Loucy (cell line): ENCODE data around the gene PDE8A.
"Not testable (repeated sequence)": the region's sequence is repeated elsewhere in the genome, so short reads cannot be mapped to it uniquely, and the experiment has no call there.

ENCODE experiments used
- H2AFZ ChIP-seq: fragments of 200-600 bp; sonication (generic); 2 replicates; pipeline ENCODE4 v1.6.0; 2016; ENCODE audit warnings: antibody characterized with exemption, mild to moderate bottlenecking, low read length, moderate library complexity
- H3F3A ChIP-seq: fragments of 200-600 bp; 2 replicates; pipeline ENCODE4 v1.6.0; 2016; ENCODE audit warnings: antibody characterized with exemption, low read depth, mild to moderate bottlenecking
- H3K27me3 ChIP-seq: fragments of 200-600 bp; sonication (generic); 2 replicates; pipeline ENCODE4 v1.6.1; 2014; ENCODE audit warnings: low read length, mild to moderate bottlenecking; ENCODE audit not compliant: insufficient read depth, poor library complexity, severe bottlenecking
- H3K36me3 ChIP-seq: fragments of 200-600 bp; sonication (generic); 2 replicates; pipeline ENCODE4 v1.6.1; 2016; ENCODE audit warnings: low read length; ENCODE audit not compliant: insufficient read depth
- H3K4me1 ChIP-seq: fragments of 200-600 bp; sonication (generic); 2 replicates; pipeline ENCODE4 v1.5.1; 2014; ENCODE audit warnings: low read length, mild to moderate bottlenecking; ENCODE audit not compliant: insufficient read depth, poor library complexity, severe bottlenecking
- H3K4me2 ChIP-seq: fragments of 200-600 bp; sonication (generic); 2 replicates; pipeline ENCODE4 v1.6.0; 2014; ENCODE audit warnings: antibody characterized with exemption, low read length, low read depth, mild to moderate bottlenecking; ENCODE audit not compliant: poor library complexity, severe bottlenecking
- H3K4me3 ChIP-seq: fragments of 200-600 bp; sonication (generic); 2 replicates; pipeline ENCODE4 v1.5.1; 2014; ENCODE audit warnings: low read length, mild to moderate bottlenecking, mixed read lengths; ENCODE audit not compliant: poor library complexity, severe bottlenecking
- H3K79me2 ChIP-seq: fragments of 200-600 bp; sonication (generic); 2 replicates; pipeline ENCODE4 v1.6.1; 2014; ENCODE audit warnings: low read length; ENCODE audit not compliant: insufficient read depth
- H3K9ac ChIP-seq: fragments of 200-600 bp; sonication (generic); 2 replicates; pipeline ENCODE4 v1.6.0; 2014; ENCODE audit warnings: mild to moderate bottlenecking, low read depth, low read length, moderate library complexity; ENCODE audit not compliant: poor library complexity, severe bottlenecking
- H3K9me2 ChIP-seq: fragments of 200-600 bp; sonication (generic); replicated peaks from 2 replicates; pipeline ENCODE4 v1.6.1; 2016; ENCODE audit warnings: low read depth, low read length, mixed read lengths
- H3K9me3 ChIP-seq: fragments of 200-600 bp; sonication (generic); 2 replicates; pipeline ENCODE4 v1.6.1; 2014; ENCODE audit warnings: mild to moderate bottlenecking, antibody characterized with exemption, low read length, low read depth; ENCODE audit not compliant: insufficient read depth
- H4K20me1 ChIP-seq: fragments of 200-600 bp; sonication (generic); 2 replicates; pipeline ENCODE4 v1.6.0; 2014; ENCODE audit warnings: antibody characterized with exemption, low read length, mild to moderate bottlenecking; ENCODE audit not compliant: insufficient read depth, poor library complexity, severe bottlenecking
- CTCF ChIP-seq: fragments of 200-600 bp; sonication (generic); conservative IDR thresholded peaks from 2 replicates; pipeline ENCODE4 v1.5.1; 2014; ENCODE audit warnings: mild to moderate bottlenecking, antibody characterized with exemption, low read length
- EZH2phosphoT487 ChIP-seq: fragments of 200-600 bp; IDR thresholded peaks from 2 replicates; pipeline ENCODE4 v1.6.1; 2018; ENCODE audit warnings: antibody characterized with exemption, mild to moderate bottlenecking, moderate library complexity, borderline replicate concordance

PDE8A gene

GRCh38 chr15:84983294-84983693 is 1.6 kb downstream of the PDE8A start:
- no peaks in the 10 kb centered on the region for H3K9me2 ChIP-seq
- H3K36me3 ChIP-seq: no peaks in the 10 kb centered on the region
- H3K4me1 ChIP-seq: peaks cover 51% of the 10 kb centered on the region
- peak overlapping the region; percentile 81 for H3K4me2 ChIP-seq
- TF ChIP-seq CTCF (no peak), EZH2phosphoT487 (no peak)
- H3F3A ChIP-seq: peaks cover 7% of the 10 kb centered on the region; the same call in 1 of the 2 replicates
- H3K4me3 ChIP-seq: peak overlapping the region; percentile 79
- H3K27me3 ChIP-seq: no peaks in the 10 kb centered on the region
- H4K20me1 ChIP-seq: peaks cover 19% of the 10 kb centered on the region
- H3K9ac ChIP-seq: peak overlapping the region; percentile 35
- H3K79me2 ChIP-seq: peaks cover 64% of the 10 kb centered on the region
- no peaks in the 10 kb centered on the region for H3K9me3 ChIP-seq
- H2AFZ ChIP-seq: no peak overlapping the region

- TF ChIP-seq CTCF (no peak), EZH2phosphoT487 (no peak)
- H4K20me1 ChIP-seq: peaks cover 19% of the 10 kb centered on the region
- H3K9me3 ChIP-seq: no peaks in the 10 kb centered on the region
- H3K27me3 ChIP-seq: no peaks in the 10 kb centered on the region
- peak overlapping the region; percentile 35 for H3K9ac ChIP-seq
- no peaks in the 10 kb centered on the region for H3K9me2 ChIP-seq
- H2AFZ ChIP-seq: no peak overlapping the region
- H3K4me3 ChIP-seq: peak overlapping the region; percentile 79
- H3K79me2 ChIP-seq: peaks cover 68% of the 10 kb centered on the region
- H3K36me3 ChIP-seq: no peaks in the 10 kb centered on the region
- H3F3A ChIP-seq: peaks cover 7% of the 10 kb centered on the region; the same call in 1 of the 2 replicates
- H3K4me1 ChIP-seq: peaks cover 55% of the 10 kb centered on the region
- H3K4me2 ChIP-seq: peak overlapping the region; percentile 81
These were observed 2.1 kb downstream of the PDE8A start for GRCh38 chr15:84983711-84984110.

GRCh38 chr15:84985158-84985557 is 3.5 kb downstream of the PDE8A start:
- Histone ChIP-seq H3K27me3 (no peaks in the 10 kb centered on the region), H3K4me1 (peaks cover 51% of the 10 kb centered on the region), H3F3A (peaks cover 7% of the 10 kb centered on the region; the same call in 1 of the 2 replicates), H3K36me3 (no peaks in the 10 kb centered on the region), H3K9me3 (no peaks in the 10 kb centered on the region), H3K4me2 (peak overlapping the region; percentile 81), H4K20me1 (peaks cover 19% of the 10 kb centered on the region), H3K9me2 (no peaks in the 10 kb centered on the region), H3K79me2 (peaks cover 82% of the 10 kb centered on the region), H2AFZ (no peak overlapping the region), H3K9ac (peak overlapping the region; percentile 25), H3K4me3 (peak overlapping the region; percentile 21)
- TF ChIP-seq EZH2phosphoT487 (no peak), CTCF (no peak)

- H3F3A ChIP-seq, H3K27me3 ChIP-seq, H2AFZ ChIP-seq, H3K9me3 ChIP-seq, H3K9ac ChIP-seq, H3K9me2 ChIP-seq, H3K4me3 ChIP-seq, H3K36me3 ChIP-seq: not testable (repeated sequence)
- Histone ChIP-seq H3K79me2 (peaks cover 91% of the 10 kb centered on the region), H4K20me1 (peaks cover 32% of the 10 kb centered on the region), H3K4me2 (peak overlapping the region; percentile 34), H3K4me1 (peaks cover 56% of the 10 kb centered on the region)
These were observed 5.7 kb downstream of the PDE8A start for GRCh38 chr15:84987351-84987750.
